ENCODE results near the gene BMF.

DNA sequence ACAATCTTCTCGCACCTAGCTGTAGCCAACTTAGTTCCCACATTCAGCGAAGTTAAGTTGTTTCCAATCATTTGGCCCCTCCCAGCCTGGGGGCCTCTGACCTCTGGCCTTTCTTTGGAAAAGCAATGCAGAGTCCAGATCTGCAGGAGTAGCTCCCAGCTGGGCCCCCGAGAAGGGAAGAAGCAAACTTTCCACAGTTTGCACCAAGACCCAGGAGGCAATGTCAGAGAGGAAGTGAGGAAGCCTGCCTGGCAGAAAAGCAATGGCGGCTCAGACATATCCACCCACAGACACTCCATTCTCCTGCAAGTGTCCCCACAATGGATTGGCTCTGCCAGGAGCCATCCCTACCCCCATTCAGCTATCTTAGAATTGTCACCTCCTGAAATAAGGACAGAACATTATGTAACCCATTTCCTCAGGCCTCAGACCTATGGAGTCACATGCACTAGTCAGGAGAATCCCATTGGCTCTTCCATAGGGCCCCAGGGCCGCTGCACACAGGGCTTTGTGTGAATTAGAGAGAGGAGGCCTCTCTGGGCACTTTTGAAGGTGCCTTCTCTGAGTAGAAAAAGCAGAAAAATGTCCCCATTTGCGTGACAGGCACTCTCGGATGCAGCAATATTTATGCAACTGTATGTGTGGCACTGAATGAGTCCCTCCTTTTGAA, 49.2 kb upstream of the BMF start:
- TF ChIP-seq, protein P1, sequence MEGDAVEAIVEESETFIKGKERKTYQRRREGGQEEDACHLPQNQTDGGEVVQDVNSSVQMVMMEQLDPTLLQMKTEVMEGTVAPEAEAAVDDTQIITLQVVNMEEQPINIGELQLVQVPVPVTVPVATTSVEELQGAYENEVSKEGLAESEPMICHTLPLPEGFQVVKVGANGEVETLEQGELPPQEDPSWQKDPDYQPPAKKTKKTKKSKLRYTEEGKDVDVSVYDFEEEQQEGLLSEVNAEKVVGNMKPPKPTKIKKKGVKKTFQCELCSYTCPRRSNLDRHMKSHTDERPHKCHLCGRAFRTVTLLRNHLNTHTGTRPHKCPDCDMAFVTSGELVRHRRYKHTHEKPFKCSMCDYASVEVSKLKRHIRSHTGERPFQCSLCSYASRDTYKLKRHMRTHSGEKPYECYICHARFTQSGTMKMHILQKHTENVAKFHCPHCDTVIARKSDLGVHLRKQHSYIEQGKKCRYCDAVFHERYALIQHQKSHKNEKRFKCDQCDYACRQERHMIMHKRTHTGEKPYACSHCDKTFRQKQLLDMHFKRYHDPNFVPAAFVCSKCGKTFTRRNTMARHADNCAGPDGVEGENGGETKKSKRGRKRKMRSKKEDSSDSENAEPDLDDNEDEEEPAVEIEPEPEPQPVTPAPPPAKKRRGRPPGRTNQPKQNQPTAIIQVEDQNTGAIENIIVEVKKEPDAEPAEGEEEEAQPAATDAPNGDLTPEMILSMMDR (IDR thresholded peaks at IDR 0.05) = no peak
- no peak for TF ChIP-seq POLR2A (IDR thresholded peaks at IDR 0.05)
- TF ChIP-seq POLR2AphosphoS5 (IDR thresholded peaks at IDR 0.05) = no peak
- no peak for TF ChIP-seq EP300 (IDR thresholded peaks at IDR 0.05)
